GM21447 (cell line): ENCODE measurements around the gene ATOSB.

Experiments
- ATAC-seq: cut with Tn5 transposase; IDR thresholded peaks from one replicate; pipeline ENCODE4 v1.9.1; 2021; ENCODE audit not compliant: unreplicated experiment

The ATOSB gene

DNA sequence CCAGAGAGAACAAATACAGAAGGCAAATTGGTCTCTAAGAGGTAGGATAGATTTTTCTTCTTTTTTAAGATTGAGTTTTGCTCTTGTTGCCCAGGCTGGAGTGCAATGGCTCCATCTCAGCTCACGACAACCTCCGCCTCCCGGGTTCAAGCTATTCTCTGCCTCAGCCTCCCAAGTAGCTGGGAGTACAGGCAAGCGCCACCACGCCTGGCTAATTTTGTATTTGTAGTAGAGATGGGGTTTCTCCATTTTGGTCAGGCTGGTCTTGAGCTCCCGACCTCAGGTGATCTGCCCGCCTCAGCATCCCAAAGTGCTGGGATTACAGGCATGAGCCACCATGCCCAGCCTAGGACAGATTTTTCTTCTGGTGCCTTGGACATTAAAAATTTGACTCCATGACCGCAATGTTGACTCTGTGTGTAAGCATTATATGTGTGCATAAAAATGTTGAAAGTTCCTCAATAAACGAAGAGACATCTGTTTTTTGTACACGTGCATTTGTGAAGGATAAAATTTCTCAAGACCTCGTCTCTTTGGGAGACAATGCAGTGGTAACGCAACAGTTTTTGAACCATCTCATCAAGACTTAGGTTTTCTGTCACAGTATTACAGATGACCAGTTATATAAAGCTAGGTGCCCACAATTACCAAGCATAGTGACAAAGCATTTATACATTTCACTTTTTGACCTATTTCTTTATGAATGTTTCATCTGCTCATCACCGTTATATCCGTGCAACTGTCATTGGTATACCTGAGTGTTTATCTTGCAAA is 60.6 kb downstream of the ATOSB start:
- no peak for ATAC-seq

GRCh38 chr9:35054185-35054835 is 61.4 kb downstream of the ATOSB start:
- ATAC-seq = no peak
